Neural crest cell (in vitro differentiated cells): Measurements from ENCODE around the gene PHC3. TPM values are rescaled to one million over a fixed set of nuclear protein-coding genes. Genes with fewer than 3 reads are reported as not detected.

Source experiments
- DNase-seq: peaks from one replicate; pipeline ENCODE4 v3.0.0; 2021; ENCODE audit warnings: low read depth, mixed read lengths, low spot score
- H3K27ac Mint-ChIP-seq: one replicate; pipeline ENCODE4 v1.8.0; 2021; ENCODE audit warnings: mild to moderate bottlenecking, mixed read lengths; ENCODE audit not compliant: unreplicated experiment
- H3K27me3 Mint-ChIP-seq: 2 replicates; pipeline ENCODE4 v1.8.0; 2021; ENCODE audit warnings: low read depth, mild to moderate bottlenecking, mixed read lengths
- H3K36me3 Mint-ChIP-seq: 2 replicates; pipeline ENCODE4 v1.8.0; 2021; ENCODE audit warnings: low read depth, mild to moderate bottlenecking, mixed read lengths
- H3K4me1 Mint-ChIP-seq: 2 replicates; pipeline ENCODE4 v1.8.0; 2021; ENCODE audit warnings: mixed read lengths
- H3K4me3 Mint-ChIP-seq: one replicate; pipeline ENCODE4 v1.8.0; 2021; ENCODE audit warnings: mild to moderate bottlenecking, mixed read lengths
- H3K9me3 Mint-ChIP-seq: 2 replicates; pipeline ENCODE4 v1.8.0; 2021; ENCODE audit warnings: mixed read lengths
- CTCF ChIP-seq: fragments of 200-600 bp; sonication (generic); conservative IDR thresholded peaks from 2 replicates; pipeline ENCODE4 v1.5.0; 2021; ENCODE audit warnings: antibody characterized with exemption, mild to moderate bottlenecking
- total RNA-seq: library from RNA; stranded (reverse); gene quantifications from 2 replicates; pipeline ENCODE4 v1.2.1, GENCODE V29; 2021

PHC3 gene
- total RNA-seq, 1 donor from 2014 or later = 35.2 TPM

GRCh38 chr3:170155604-170156003, 25.9 kb downstream of the PHC3 start:
- DNase-seq = no peak
- H3K9me3 Mint-ChIP-seq = peaks cover 8% of the 10 kb centered on the region
- peaks cover 7% of the 10 kb centered on the region for H3K4me1 Mint-ChIP-seq
- peaks cover 30% of the 10 kb centered on the region for H3K36me3 Mint-ChIP-seq
- TF ChIP-seq CTCF = no peak
- H3K27me3 Mint-ChIP-seq = no peaks in the 10 kb centered on the region
- H3K27ac Mint-ChIP-seq = no peak overlapping the region
- H3K4me3 Mint-ChIP-seq = no peak overlapping the region

- peaks cover 22% of the 10 kb centered on the region for H3K36me3 Mint-ChIP-seq
- DNase-seq = no peak
- TF ChIP-seq CTCF = no peak
- H3K9me3 Mint-ChIP-seq = peaks cover 3% of the 10 kb centered on the region
- no peak overlapping the region for H3K4me3 Mint-ChIP-seq
- H3K27ac Mint-ChIP-seq = no peak overlapping the region
- H3K27me3 Mint-ChIP-seq = no peaks in the 10 kb centered on the region
- peaks cover 7% of the 10 kb centered on the region for H3K4me1 Mint-ChIP-seq
Observed at GRCh38 chr3:170154569-170155143, 26.9 kb downstream of the PHC3 start.

DNA sequence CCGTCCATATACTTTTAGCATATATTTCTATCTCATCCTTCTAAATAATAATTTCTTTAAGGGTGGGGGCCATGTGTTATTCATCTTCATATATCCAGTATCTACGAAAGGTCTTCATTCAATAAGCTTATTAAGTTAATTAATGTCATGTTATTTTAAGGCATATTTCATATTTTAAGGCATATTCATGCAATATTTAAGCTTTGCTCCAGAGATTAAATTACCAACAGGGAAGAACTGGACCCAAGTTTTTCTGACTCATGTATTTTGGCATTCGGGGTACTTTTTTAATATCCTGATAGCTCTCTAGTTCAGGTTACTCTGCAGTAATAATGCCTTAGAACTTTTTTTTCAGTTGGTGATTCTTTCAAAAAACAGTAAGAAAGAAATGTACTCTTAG, 27.4 kb downstream of the PHC3 start:
- H3K9me3 Mint-ChIP-seq = peaks cover 3% of the 10 kb centered on the region
- H3K27me3 Mint-ChIP-seq = no peaks in the 10 kb centered on the region
- peaks cover 7% of the 10 kb centered on the region for H3K4me1 Mint-ChIP-seq
- no peak for DNase-seq
- no peak for TF ChIP-seq CTCF
- peaks cover 19% of the 10 kb centered on the region for H3K36me3 Mint-ChIP-seq
- H3K4me3 Mint-ChIP-seq = no peak overlapping the region
- no peak overlapping the region for H3K27ac Mint-ChIP-seq

DNA sequence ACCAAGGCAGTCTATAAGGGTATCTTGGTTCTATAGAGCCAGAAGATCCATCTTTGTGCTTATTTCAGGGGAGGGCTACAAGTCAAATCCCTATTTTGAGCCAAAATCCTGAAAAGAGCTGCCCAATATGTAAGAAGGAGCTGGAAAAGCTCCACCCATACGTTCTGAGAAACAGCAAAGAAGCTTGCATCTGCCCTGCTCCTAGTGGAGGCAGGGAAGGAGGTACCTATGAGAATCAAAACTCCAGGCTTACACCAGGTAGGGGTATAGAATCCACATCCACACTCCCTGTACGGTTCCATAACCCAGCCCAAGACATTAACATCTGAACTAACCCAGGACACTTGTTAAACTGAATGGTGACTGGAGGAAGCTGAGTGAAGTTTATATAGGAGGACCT, 30.0 kb downstream of the PHC3 start:
- peaks cover 3% of the 10 kb centered on the region for H3K9me3 Mint-ChIP-seq
- no peak for DNase-seq
- H3K36me3 Mint-ChIP-seq = peaks cover 19% of the 10 kb centered on the region
- TF ChIP-seq CTCF = no peak
- H3K27me3 Mint-ChIP-seq = no peaks in the 10 kb centered on the region
- peaks cover 4% of the 10 kb centered on the region for H3K4me1 Mint-ChIP-seq
- no peak overlapping the region for H3K27ac Mint-ChIP-seq
- no peak overlapping the region for H3K4me3 Mint-ChIP-seq

GRCh38 chr3:170149016-170149415, 32.5 kb downstream of the PHC3 start:
- H3K4me1 Mint-ChIP-seq = peaks cover 4% of the 10 kb centered on the region
- no peak overlapping the region for H3K27ac Mint-ChIP-seq
- peaks cover 17% of the 10 kb centered on the region for H3K36me3 Mint-ChIP-seq
- peaks cover 3% of the 10 kb centered on the region for H3K9me3 Mint-ChIP-seq
- no peak for TF ChIP-seq CTCF
- no peak overlapping the region for H3K4me3 Mint-ChIP-seq
- no peaks in the 10 kb centered on the region for H3K27me3 Mint-ChIP-seq
- DNase-seq = no peak
